Kidney (tissue), 14 donors: ENCODE measurements around the gene MLLT10. TPM values are rescaled to one million over a fixed set of nuclear protein-coding genes. Genes with fewer than 3 reads are reported as not detected.

ENCODE experiments used
- DNase-seq, 5 donors: peaks; one replicate each; pipeline ENCODE4 v3.0.0-alpha.2; 2013 to 2020
- FAIRE-seq: peaks from 2 replicates; lab custom pipeline; 2012; peaks lifted over from hg19 to GRCh38; lab: Jason Lieb, UNC
- H3K27ac ChIP-seq, 2 donors: one replicate each; pipeline ENCODE4 v1.7.0; 2013; ENCODE audit warnings: low read depth in 2 of 2, low read length in 2 of 2, inconsistent platforms in 1 of 2
- H3K27me3 ChIP-seq: one replicate; pipeline ENCODE4 v1.7.1; 2013; ENCODE audit warnings: low read length, inconsistent platforms; ENCODE audit not compliant: control insufficient read depth, insufficient read depth
- H3K36me3 ChIP-seq, 3 donors: one replicate each; pipeline versions ENCODE4 v1.7.0 to v1.7.1; 2013; ENCODE audit warnings: low read length in 3 of 3, control low read depth in 1 of 3, inconsistent platforms in 1 of 3; ENCODE audit not compliant: insufficient read depth in 3 of 3, control insufficient read depth in 2 of 3
- H3K4me1 ChIP-seq, 3 donors: one replicate each; pipeline versions ENCODE4 v1.7.0 to v1.7.1; 2013; ENCODE audit warnings: low read length in 3 of 3, inconsistent platforms in 1 of 3, low read depth in 1 of 3; ENCODE audit not compliant: control insufficient read depth in 2 of 3, insufficient read depth in 2 of 3
- H3K4me3 ChIP-seq, 3 donors: one replicate each; pipeline versions ENCODE4 v1.7.0 to v1.8.1; 2013; ENCODE audit warnings: low read length in 3 of 3, control low read depth in 1 of 3, inconsistent platforms in 1 of 3
- H3K9ac ChIP-seq, 3 donors: one replicate each; pipeline versions ENCODE4 v1.7.0 to v1.7.1; 2013; ENCODE audit warnings: low read length in 3 of 3, control low read depth in 1 of 3, inconsistent platforms in 1 of 3
- H3K9me3 ChIP-seq, 3 donors: one replicate each; pipeline versions ENCODE4 v1.7.0 to v1.7.1; 2013; ENCODE audit warnings: low read length in 3 of 3, control low read depth in 1 of 3, inconsistent platforms in 1 of 3; ENCODE audit not compliant: control insufficient read depth in 2 of 3, insufficient read depth in 1 of 3
- CTCF ChIP-seq: IDR thresholded peaks from 3 replicates; pipeline ENCODE4 v1.5.1; 2012; ENCODE audit warnings: mild to moderate bottlenecking, moderate library complexity, borderline replicate concordance; ENCODE audit not compliant: insufficient read depth; ENCODE audit errors: extremely low read depth
- intact Hi-C: fragments of 100-400 bp; cut with DNase I; formaldehyde crosslinking; loops from one replicate; pipeline ENCODE4 v1.11.1; 2022
- polyA plus RNA-seq: library from polyadenylated mRNA; stranded (reverse); fragments of 350-450 nt; fragmentation: Illumina TruSeq; extraction: RNeasy Lipid Tissue Mini Kit (QIAGEN cat#74804); gene quantifications from one replicate; pipeline ENCODE4 v1.2.3, GENCODE V29; 2014; ENCODE audit warnings: low read depth, low replicate concordance; ENCODE audit not compliant: insufficient read depth
- total RNA-seq: library from RNA; stranded (reverse); fragmentation: NEBNext Ultra II Directional; extraction: Animal tissue kit (Norgen Biotek cat#: 25700); gene quantifications from one replicate; pipeline ENCODE4 v1.2.1, GENCODE V29; 2021
- donor health status: control.
- donor health status: control.
- donor health status: control.
- donor health status: control.
- donor health status: control.
- donor health status: DM: yes; HTN: yes; CAD: no.
- donor health status: Normal renal cell carcinoma (clear cell type).

The MLLT10 gene
- total and polyA plus RNA-seq, 2 donors from 2014 or later, result 11.0 to 54.2 TPM

GRCh38 chr10:21689881-21690280, 155.8 kb downstream of the MLLT10 start:
- Histone ChIP-seq H3K9ac (no peak overlapping the region), H3K27me3 (no peaks in the 10 kb centered on the region), H3K4me3 (no peak overlapping the region), H3K4me1 (no peaks in the 10 kb centered on the region), H3K27ac (no peak overlapping the region), H3K36me3 (no peaks in the 10 kb centered on the region), H3K9me3 (no peaks in the 10 kb centered on the region)
- DNase-seq (no peak), FAIRE-seq (no peak)
- TF ChIP-seq CTCF, result no peak
- intact Hi-C loops, result no loop called here

- TF ChIP-seq CTCF, result no peak
- no peaks in the 10 kb centered on the region for H3K9me3 ChIP-seq
- no peak overlapping the region for H3K4me3 ChIP-seq
- FAIRE-seq (peak; percentile 11), DNase-seq (no peak)
- H3K9ac ChIP-seq, result no peak overlapping the region
- H3K27me3 ChIP-seq, result no peaks in the 10 kb centered on the region
- H3K36me3 ChIP-seq, result no peaks in the 10 kb centered on the region
- H3K27ac ChIP-seq, result no peak overlapping the region
- no peaks in the 10 kb centered on the region for H3K4me1 ChIP-seq
- intact Hi-C loops, result no loop called here
These were observed 158.9 kb downstream of the MLLT10 start for GRCh38 chr10:21692916-21693315.

- intact Hi-C loops, result no loop called here
These were observed 159.4 kb downstream of the MLLT10 start for GRCh38 chr10:21693418-21693817.

More at GRCh38 chr10:21693418-21693817, 159.4 kb downstream of the MLLT10 start:
- no peaks in the 10 kb centered on the region for H3K4me1 ChIP-seq
- DNase-seq (no peak), FAIRE-seq (no peak)
- no peak overlapping the region for H3K9ac ChIP-seq
- H3K4me3 ChIP-seq, result no peak overlapping the region
- TF ChIP-seq CTCF, result no peak
- no peaks in the 10 kb centered on the region for H3K27me3 ChIP-seq
- no peak overlapping the region for H3K27ac ChIP-seq
- no peaks in the 10 kb centered on the region for H3K9me3 ChIP-seq
- no peaks in the 10 kb centered on the region for H3K36me3 ChIP-seq
